ENCODE measurements around the gene PRSS53. TPM values are rescaled to one million over a fixed set of nuclear protein-coding genes. Genes with fewer than 3 reads are reported as not detected.

PRSS53 gene
- total and polyA plus RNA-seq, 10 of the 15 experiments (the other 5 are each of a cell fraction or from before 2014, with no cell fraction given), result 0.35 to 3.4 (median 0.88) TPM; not detected in 2

GRCh38 chr16:31112711-31113110 is 24.0 kb upstream of the PRSS53 start:
- SMC1A ChIA-PET (ENCODE audit: uncharacterized antibody, unreplicated experiment), result no interaction called here
- FAIRE-seq (no peak), ATAC-seq (no peak), DNase-seq (ENCODE audit: low read depth, low spot score) (no peak)
- no peaks in the 10 kb centered on the region for H4K20me1 ChIP-seq (ENCODE audit: control insufficient read depth, insufficient read depth)
- TF ChIP-seq FOXM1 (IDR thresholded peaks at IDR 0.05; ENCODE audit: low read depth, low read length) (no peak), NRF1 (conservative IDR thresholded peaks at IDR 0.05; ENCODE audit: low read depth, low read length) (no peak), HDGF (IDR thresholded peaks at IDR 0.05) (no peak), POLR2AphosphoS5 (IDR thresholded peaks at IDR 0.05; ENCODE audit: low read length) (no peak), MYC (IDR thresholded peaks at IDR 0.05; ENCODE audit: insufficient read depth, insufficient read length, insufficient replicate concordance, low read length, severe bottlenecking) (no peak), CREM (IDR thresholded peaks at IDR 0.05; ENCODE audit: low read depth) (no peak), SPI1 (IDR thresholded peaks at IDR 0.05; ENCODE audit: borderline replicate concordance, insufficient read depth, low read depth, low read length) (no peak), EGR1 (IDR thresholded peaks at IDR 0.05; ENCODE audit: borderline replicate concordance in 1 of 2, low read depth in 2 of 2, low read length in 2 of 2) (no peak), SUPT20H (IDR thresholded peaks at IDR 0.05; ENCODE audit: borderline replicate concordance, control insufficient read depth, low read depth, low read length) (no peak), ATF7 (IDR thresholded peaks at IDR 0.05; ENCODE audit: low read depth) (no peak), BCL3 (IDR thresholded peaks at IDR 0.05; ENCODE audit: borderline replicate concordance, insufficient read depth, low read depth, low read length, poor library complexity, severe bottlenecking) (no peak)
- TF ChIP-seq, protein P1, sequence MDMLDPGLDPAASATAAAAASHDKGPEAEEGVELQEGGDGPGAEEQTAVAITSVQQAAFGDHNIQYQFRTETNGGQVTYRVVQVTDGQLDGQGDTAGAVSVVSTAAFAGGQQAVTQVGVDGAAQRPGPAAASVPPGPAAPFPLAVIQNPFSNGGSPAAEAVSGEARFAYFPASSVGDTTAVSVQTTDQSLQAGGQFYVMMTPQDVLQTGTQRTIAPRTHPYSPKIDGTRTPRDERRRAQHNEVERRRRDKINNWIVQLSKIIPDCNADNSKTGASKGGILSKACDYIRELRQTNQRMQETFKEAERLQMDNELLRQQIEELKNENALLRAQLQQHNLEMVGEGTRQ (IDR thresholded peaks at IDR 0.05; ENCODE audit: borderline replicate concordance, low read depth, low read length), result no peak
- TF ChIP-seq, protein P2, sequence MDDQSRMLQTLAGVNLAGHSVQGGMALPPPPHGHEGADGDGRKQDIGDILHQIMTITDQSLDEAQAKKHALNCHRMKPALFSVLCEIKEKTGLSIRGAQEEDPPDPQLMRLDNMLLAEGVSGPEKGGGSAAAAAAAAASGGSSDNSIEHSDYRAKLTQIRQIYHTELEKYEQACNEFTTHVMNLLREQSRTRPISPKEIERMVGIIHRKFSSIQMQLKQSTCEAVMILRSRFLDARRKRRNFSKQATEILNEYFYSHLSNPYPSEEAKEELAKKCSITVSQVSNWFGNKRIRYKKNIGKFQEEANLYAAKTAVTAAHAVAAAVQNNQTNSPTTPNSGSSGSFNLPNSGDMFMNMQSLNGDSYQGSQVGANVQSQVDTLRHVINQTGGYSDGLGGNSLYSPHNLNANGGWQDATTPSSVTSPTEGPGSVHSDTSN (IDR thresholded peaks at IDR 0.05; ENCODE audit: insufficient replicate concordance, low read depth, low read length), result no peak
- H3K9me3 ChIP-seq (replicated peaks; ENCODE audit: control insufficient read depth, insufficient read depth, low read length), result no peaks in the 10 kb centered on the region
- WGBS (ENCODE audit: insufficient coverage, insufficient replicate concordance, low lambda C conversion rate, missing lambda C conversion rate), result 100% methylated on average over 2 of the region's 2 CpGs
- H2AFZ ChIP-seq (ENCODE audit: control insufficient read depth, low read depth, low read length), result no peak overlapping the region
- peaks cover 13% of the 10 kb centered on the region for H3K79me2 ChIP-seq (ENCODE audit: control insufficient read depth, insufficient read depth, low read length)
- intact Hi-C loops (cut with micrococcal nuclease; ENCODE audit: unreplicated experiment), result loop anchor here (10.0 kb wide), 1 partner anchor 762 kb away; the partner anchor contains the start of gene ZNF267
- in situ Hi-C loops (cut with MboI), result loop anchor here (10.0 kb wide), 1 partner anchor 762 kb away; the partner anchor contains the start of gene ZNF267
- POLR2A ChIA-PET, result no interaction called here
- CTCF ChIA-PET, result interaction anchor here (1.6 kb wide), 1 partner anchor 30 kb away, joined by 7 read pairs; no protein-coding TSS in a partner anchor
- BruUV-seq (replicated peaks), result no TSS peak
- no peak overlapping the region for H3K9ac ChIP-seq (ENCODE audit: control insufficient read depth, insufficient read depth, low read length)
- H3K27me3 ChIP-seq (replicated peaks in 1 of 2; ENCODE audit: control insufficient read depth in 2 of 2, insufficient read depth in 2 of 2, low read length in 1 of 2), result no peaks in the 10 kb centered on the region
- RAD21 ChIA-PET (ENCODE audit: unreplicated experiment), result no interaction called here
- peaks cover 0 to 4% of the 10 kb centered on the region in 2 experiments; a peak in 3 of 4 replicates for H3K36me3 ChIP-seq (ENCODE audit: control insufficient read depth in 2 of 2, insufficient read depth in 2 of 2, low read length in 1 of 2)
- H3K4me3 ChIP-seq, result no peak overlapping the region
- no peak overlapping the region for H3K4me2 ChIP-seq (ENCODE audit: control insufficient read depth, insufficient read depth)
- H3K27ac ChIP-seq (ENCODE audit: control insufficient read depth, insufficient read depth), result no peak overlapping the region
- peaks cover 11% of the 10 kb centered on the region for H3K4me1 ChIP-seq (ENCODE audit: control insufficient read depth, insufficient read depth, low read length)

Measured in GM12878 (cell line).